ENCODE data around the gene OGA. TPM values are rescaled to one million over a fixed set of nuclear protein-coding genes. Genes with fewer than 3 reads are reported as not detected.

Gene OGA
- total RNA-seq, 2 experiments from 2014 or later, result 207 to 212 TPM

- ATAC-seq (ENCODE audit: low read depth), result no peak
- Mint-ChIP-seq H3K9me3 (no peaks in the 10 kb centered on the region), H3K4me1 (peaks cover 31% of the 10 kb centered on the region), H3K4me3 (no peak overlapping the region), H3K27me3 (peaks cover 21% of the 10 kb centered on the region), H3K27ac (no peak overlapping the region), H3K36me3 (no peaks in the 10 kb centered on the region)
- POLR2A ChIA-PET, result interaction anchor here (0.5 to 3.4 kb wide), 4 partner anchors 11 to 170 kb away, joined by 4 to 28 read pairs (median 10); partner anchors contain the start of gene OGA
- no peak for DNase-seq
These were observed 23.6 kb upstream of the OGA start for GRCh38 chr10:101841826-101842225.

GRCh38 chr10:101840741-101841453, 22.7 kb upstream of the OGA start:
- DNase-seq, result peak; percentile 85
- H3K27me3 Mint-ChIP-seq, result peaks cover 21% of the 10 kb centered on the region
- no peaks in the 10 kb centered on the region for H3K9me3 Mint-ChIP-seq
- peaks cover 33% of the 10 kb centered on the region for H3K4me1 Mint-ChIP-seq
- peak; percentile 66 for ATAC-seq (ENCODE audit: low read depth)
- POLR2A ChIA-PET, result interaction anchor here (0.5 to 3.4 kb wide), 8 partner anchors 10 to 263 kb away, joined by 3 to 28 read pairs (median 4); partner anchors contain the start of genes NPM3 and OGA
- no peaks in the 10 kb centered on the region for H3K36me3 Mint-ChIP-seq
- H3K27ac Mint-ChIP-seq, result no peak overlapping the region
- H3K4me3 Mint-ChIP-seq, result peak overlapping the region; percentile 89

GRCh38 chr10:101840102-101840684, 21.9 kb upstream of the OGA start:
- H3K4me3 Mint-ChIP-seq, result peak overlapping the region; percentile 89
- POLR2A ChIA-PET, result interaction anchor here (0.5 to 3.4 kb wide), 7 partner anchors 9 to 263 kb away, joined by 3 to 28 read pairs (median 4); partner anchors contain the start of genes NPM3 and OGA
- no peak overlapping the region for H3K27ac Mint-ChIP-seq
- peaks cover 37% of the 10 kb centered on the region for H3K4me1 Mint-ChIP-seq
- H3K9me3 Mint-ChIP-seq, result no peaks in the 10 kb centered on the region
- DNase-seq (no peak), ATAC-seq (ENCODE audit: low read depth) (peak; percentile 2)
- H3K36me3 Mint-ChIP-seq, result no peaks in the 10 kb centered on the region
- H3K27me3 Mint-ChIP-seq, result peaks cover 21% of the 10 kb centered on the region

- Mint-ChIP-seq H3K4me3 (peak overlapping the region; percentile 76), H3K27me3 (peaks cover 20% of the 10 kb centered on the region), H3K36me3 (no peaks in the 10 kb centered on the region), H3K27ac (no peak overlapping the region), H3K9me3 (no peaks in the 10 kb centered on the region), H3K4me1 (peaks cover 43% of the 10 kb centered on the region)
- ATAC-seq (ENCODE audit: low read depth) (peak; percentile 60), DNase-seq (peak; percentile 76)
- POLR2A ChIA-PET, result interaction anchor here (0.5 to 3.4 kb wide), 6 partner anchors 21 to 264 kb away, joined by 3 to 28 read pairs (median 4); partner anchors contain the start of genes NPM3 and OGA
These were observed 21.3 kb upstream of the OGA start for GRCh38 chr10:101839416-101840063.

- Mint-ChIP-seq H3K4me3 (peak overlapping the region; percentile 76), H3K4me1 (peaks cover 44% of the 10 kb centered on the region), H3K36me3 (no peaks in the 10 kb centered on the region), H3K27me3 (peaks cover 15% of the 10 kb centered on the region), H3K9me3 (no peaks in the 10 kb centered on the region), H3K27ac (no peak overlapping the region)
- POLR2A ChIA-PET, result interaction anchor here (0.6 to 3.4 kb wide), 2 partner anchors 21 to 217 kb away, joined by 3 to 28 read pairs; partner anchors contain the start of gene OGA
- DNase-seq (no peak), ATAC-seq (ENCODE audit: low read depth) (no peak)
These were observed 20.8 kb upstream of the OGA start for GRCh38 chr10:101839002-101839401.

- Mint-ChIP-seq H3K27ac (no peak overlapping the region), H3K4me1 (peaks cover 48% of the 10 kb centered on the region), H3K9me3 (no peaks in the 10 kb centered on the region), H3K36me3 (no peaks in the 10 kb centered on the region), H3K27me3 (peaks cover 14% of the 10 kb centered on the region), H3K4me3 (no peak overlapping the region)
- ATAC-seq (ENCODE audit: low read depth) (no peak), DNase-seq (no peak)
- POLR2A ChIA-PET, result no interaction called here
These were observed 20.2 kb upstream of the OGA start for GRCh38 chr10:101838416-101838970.

GRCh38 chr10:101837748-101838147, 19.5 kb upstream of the OGA start:
- no peaks in the 10 kb centered on the region for H3K9me3 Mint-ChIP-seq
- peaks cover 10% of the 10 kb centered on the region for H3K27me3 Mint-ChIP-seq
- POLR2A ChIA-PET, result no interaction called here

GRCh38 chr10:101835362-101835761, 17.1 kb upstream of the OGA start:
- Mint-ChIP-seq H3K36me3 (no peaks in the 10 kb centered on the region), H3K4me3 (no peak overlapping the region), H3K27ac (no peak overlapping the region), H3K27me3 (no peaks in the 10 kb centered on the region), H3K9me3 (no peaks in the 10 kb centered on the region), H3K4me1 (peaks cover 52% of the 10 kb centered on the region)
- ATAC-seq (ENCODE audit: low read depth), result no peak
- POLR2A ChIA-PET, result interaction anchor here (1.4 to 1.9 kb wide), 2 partner anchors 18 to 20 kb away, joined by 6 to 13 read pairs; partner anchors contain the start of gene OGA
- no peak for DNase-seq

More at GRCh38 chr10:101837748-101838147, 19.5 kb upstream of the OGA start:
- Mint-ChIP-seq H3K27ac (no peak overlapping the region), H3K4me3 (no peak overlapping the region), H3K4me1 (peaks cover 50% of the 10 kb centered on the region), H3K36me3 (no peaks in the 10 kb centered on the region)
- DNase-seq (no peak), ATAC-seq (ENCODE audit: low read depth) (no peak)

- ATAC-seq (ENCODE audit: low read depth) (no peak), DNase-seq (peak; percentile 42)
- H3K27me3 Mint-ChIP-seq, result no peaks in the 10 kb centered on the region
- peak overlapping the region; percentile 12 for H3K4me3 Mint-ChIP-seq
- H3K36me3 Mint-ChIP-seq, result no peaks in the 10 kb centered on the region
- H3K27ac Mint-ChIP-seq, result peak overlapping the region; percentile 27
- POLR2A ChIA-PET, result interaction anchor here (1.9 kb wide), 1 partner anchor 17 kb away, joined by 13 read pairs; the partner anchor contains the start of gene OGA
- H3K4me1 Mint-ChIP-seq, result peaks cover 52% of the 10 kb centered on the region
- no peaks in the 10 kb centered on the region for H3K9me3 Mint-ChIP-seq
These were observed 16.1 kb upstream of the OGA start for GRCh38 chr10:101834341-101834740.

- Mint-ChIP-seq H3K36me3 (no peaks in the 10 kb centered on the region), H3K4me3 (peak overlapping the region; percentile 12), H3K27me3 (no peaks in the 10 kb centered on the region), H3K27ac (peak overlapping the region; percentile 27), H3K9me3 (no peaks in the 10 kb centered on the region), H3K4me1 (peaks cover 51% of the 10 kb centered on the region)
- no peak for DNase-seq
- no peak for ATAC-seq (ENCODE audit: low read depth)
- POLR2A ChIA-PET, result interaction anchor here (1.3 to 1.4 kb wide), 2 partner anchors 15 to 18 kb away, joined by 3 to 5 read pairs; partner anchors contain the start of gene OGA
These were observed 15.2 kb upstream of the OGA start for GRCh38 chr10:101833466-101833865.

- no peaks in the 10 kb centered on the region for H3K9me3 Mint-ChIP-seq
- no peak for ATAC-seq (ENCODE audit: low read depth)
- H3K36me3 Mint-ChIP-seq, result no peaks in the 10 kb centered on the region
- no peaks in the 10 kb centered on the region for H3K27me3 Mint-ChIP-seq
- no peak overlapping the region for H3K27ac Mint-ChIP-seq
- H3K4me1 Mint-ChIP-seq, result peaks cover 51% of the 10 kb centered on the region
- no peak overlapping the region for H3K4me3 Mint-ChIP-seq
- DNase-seq, result no peak
- POLR2A ChIA-PET, result interaction anchor here (1.4 kb wide), 1 partner anchor 16 kb away, joined by 3 read pairs; no protein-coding TSS in a partner anchor
These were observed 14.1 kb upstream of the OGA start for GRCh38 chr10:101832325-101832771.

- POLR2A ChIA-PET, result interaction anchor here (1.1 to 5.4 kb wide), 2 partner anchors 10 to 14 kb away, joined by 6 to 69 read pairs; partner anchors contain the start of gene OGA
- DNase-seq, result no peak
- ATAC-seq (ENCODE audit: low read depth), result no peak
- no peaks in the 10 kb centered on the region for H3K27me3 Mint-ChIP-seq
- H3K9me3 Mint-ChIP-seq, result no peaks in the 10 kb centered on the region
- no peaks in the 10 kb centered on the region for H3K36me3 Mint-ChIP-seq
- peak overlapping the region; percentile 95 for H3K27ac Mint-ChIP-seq
- peak overlapping the region; percentile 85 for H3K4me3 Mint-ChIP-seq
- peaks cover 52% of the 10 kb centered on the region for H3K4me1 Mint-ChIP-seq
These were observed 13.0 kb upstream of the OGA start for GRCh38 chr10:101831169-101831811.

Measured in activated naive CD8-positive, alpha-beta T cell treated with anti-CD3 and anti-CD28 coated beads, Interleukin-2, amount 10 ng/mL, durations not matched to agents 7 days and 5 days (primary cell).